Brain pericyte (primary cell): Measurements from ENCODE around the gene OCIAD1.
"Not testable (repeated sequence)": the region's sequence is repeated elsewhere in the genome, so short reads cannot be mapped to it uniquely, and the experiment has no call there.

Experiments used
- DNase-seq: peaks from one replicate; pipeline ENCODE4 v3.0.0-alpha.2; 2012; ENCODE audit warnings: low read depth, low spot score

Gene OCIAD1

DNA sequence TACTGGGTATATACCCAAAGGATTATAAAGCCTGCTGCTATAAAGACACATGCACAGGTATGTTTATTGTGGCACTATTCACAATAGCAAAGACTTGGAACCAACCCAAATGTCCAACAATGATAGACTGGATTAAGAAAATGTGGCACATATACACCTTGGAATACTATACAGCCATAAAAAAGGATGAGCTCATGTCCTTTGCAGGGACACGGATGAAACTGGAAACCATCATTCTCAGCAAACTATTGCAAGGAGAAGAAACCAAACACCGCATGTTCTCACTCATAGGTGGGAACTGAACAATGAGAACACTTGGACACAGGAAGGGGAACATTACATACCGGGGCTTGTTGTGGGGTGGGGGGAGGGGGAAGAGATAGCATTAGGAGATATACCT, 58.9 kb downstream of the OCIAD1 start:
- not testable (repeated sequence) for DNase-seq

DNA sequence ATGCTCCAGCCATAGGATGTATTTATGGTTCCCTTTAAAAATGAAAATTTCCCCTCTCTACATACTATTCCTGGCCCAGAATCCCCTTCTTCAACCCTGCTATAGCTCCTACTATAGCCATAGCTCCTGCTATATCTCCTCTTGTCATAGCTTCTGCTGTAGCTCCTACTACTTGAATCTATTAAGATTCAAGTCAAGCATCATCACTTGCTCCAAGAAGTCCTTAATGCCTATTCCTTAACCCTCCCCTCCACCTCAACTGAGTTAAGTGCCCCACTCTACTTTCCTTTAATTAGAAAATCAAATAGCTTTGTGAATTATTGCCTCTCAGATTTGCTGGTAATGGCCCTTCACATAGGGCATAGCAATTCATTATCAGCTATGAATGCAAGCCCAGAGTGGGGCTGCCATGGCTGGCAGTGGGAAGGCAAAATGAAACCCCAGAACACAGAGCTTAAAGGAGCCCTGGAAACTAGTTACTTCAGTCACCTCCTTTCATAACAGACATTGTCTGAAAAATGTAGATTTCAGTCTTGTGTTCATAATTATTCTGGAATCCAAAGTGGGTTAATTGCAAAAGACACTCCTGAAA, 60.2 kb downstream of the OCIAD1 start:
- no peak for DNase-seq

DNA sequence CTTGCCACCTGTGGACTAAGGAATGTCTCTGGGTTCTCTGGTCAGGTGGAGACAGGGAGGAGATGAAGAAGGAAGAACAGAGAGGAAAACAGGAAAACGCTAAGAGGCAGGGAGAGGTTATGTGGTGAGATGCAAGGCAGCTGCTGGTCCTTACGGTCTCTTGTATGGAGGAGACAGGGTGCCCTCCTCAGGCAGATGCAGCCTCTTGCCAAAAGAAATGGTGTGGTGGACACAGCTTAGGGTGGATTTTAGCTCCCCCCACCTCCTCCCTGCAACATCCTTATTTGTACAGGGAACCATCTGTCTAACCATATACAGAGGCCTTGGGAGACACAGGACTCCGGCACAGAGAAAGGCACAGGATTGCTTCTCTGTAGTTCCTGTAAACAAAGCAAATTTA, 66.0 kb downstream of the OCIAD1 start:
- DNase-seq, result no peak

DNA sequence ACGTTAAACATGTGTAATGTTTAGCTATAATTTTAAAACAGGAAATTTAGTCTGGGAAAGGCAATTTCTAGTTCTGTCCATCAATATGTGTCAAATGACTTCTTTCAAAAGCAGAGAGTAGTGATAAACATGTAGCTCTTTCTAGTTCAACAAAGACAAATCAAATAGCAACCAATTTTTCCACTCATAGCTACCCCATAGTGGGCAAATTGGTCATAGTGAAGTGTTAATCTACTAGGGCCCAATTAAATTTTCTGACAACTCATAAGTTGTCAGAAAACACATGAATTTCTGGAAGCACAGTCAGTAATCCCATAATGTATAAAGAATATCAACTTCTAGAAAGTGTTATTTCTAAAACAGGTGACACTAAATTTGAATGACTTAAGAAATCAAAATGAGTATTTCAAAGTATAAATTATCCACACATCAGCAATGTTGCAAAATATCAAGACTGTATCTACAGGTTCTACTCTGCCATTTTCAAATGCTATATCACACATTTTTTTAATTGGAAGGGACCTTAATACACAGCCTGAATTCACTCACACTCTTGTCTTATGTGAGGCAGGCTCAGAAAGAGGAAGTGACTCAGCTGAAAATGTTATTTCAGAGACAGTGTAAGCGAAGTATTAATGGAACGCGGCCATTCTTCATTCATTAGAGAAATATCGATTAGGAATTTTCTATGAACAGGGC, 68.0 kb downstream of the OCIAD1 start:
- no peak for DNase-seq

- DNase-seq, result no peak
Measured at GRCh38 chr4:48899432-48899749, 68.5 kb downstream of the OCIAD1 start.

DNA sequence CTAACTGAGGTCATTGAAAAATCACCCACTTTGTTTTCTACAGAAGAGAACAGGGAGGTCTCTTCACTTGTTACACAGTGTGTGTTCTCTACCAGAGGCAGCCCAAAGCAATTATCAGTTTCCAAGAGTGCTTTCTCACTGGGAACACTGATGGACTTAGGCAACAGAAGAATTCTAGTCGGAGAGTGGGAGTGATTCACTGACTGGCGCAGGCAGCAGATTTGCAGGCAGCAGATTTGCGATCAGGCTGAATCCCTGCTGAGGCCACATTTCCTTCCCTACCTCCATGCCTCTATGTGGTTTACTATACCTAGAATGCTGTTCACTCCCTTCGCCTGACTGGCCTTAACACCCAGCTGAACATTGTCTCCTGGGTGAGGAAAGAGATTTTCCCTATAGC, 69.1 kb downstream of the OCIAD1 start:
- DNase-seq, result no peak

- no peak for DNase-seq
Measured at GRCh38 chr4:48901196-48901595, 70.3 kb downstream of the OCIAD1 start.

- DNase-seq, result no peak
Measured at GRCh38 chr4:48902266-48902665, 71.4 kb downstream of the OCIAD1 start.

GRCh38 chr4:48904101-48904500, 73.2 kb downstream of the OCIAD1 start:
- DNase-seq, result no peak

DNA sequence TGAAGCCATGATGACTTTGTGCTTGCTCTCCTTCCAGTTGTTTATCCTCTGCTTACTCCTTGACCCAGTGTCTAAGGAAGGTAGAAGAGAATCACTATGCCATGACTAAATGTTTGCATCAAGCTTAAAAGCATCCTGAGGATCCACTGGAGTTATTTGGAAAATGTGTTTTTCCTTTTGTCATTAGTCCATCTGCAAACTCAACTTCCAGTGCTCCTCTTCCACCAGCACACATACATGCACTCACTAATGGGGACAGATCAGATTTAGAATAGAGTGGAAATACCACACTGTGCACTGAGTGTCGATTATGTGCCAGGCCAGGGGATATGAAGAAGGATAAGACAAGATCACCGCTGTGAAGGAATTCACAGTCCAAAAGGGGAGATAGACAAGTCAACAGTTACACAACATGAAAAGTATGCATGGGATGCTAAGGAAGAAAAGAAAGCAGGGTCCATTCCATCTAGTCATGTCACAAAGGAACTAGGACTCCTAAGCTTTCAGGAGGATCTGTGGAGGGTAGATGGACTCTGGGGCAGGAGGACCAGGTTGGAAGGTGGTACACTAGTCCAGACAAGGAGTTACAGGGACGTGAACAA, 73.8 kb downstream of the OCIAD1 start:
- no peak for DNase-seq

DNA sequence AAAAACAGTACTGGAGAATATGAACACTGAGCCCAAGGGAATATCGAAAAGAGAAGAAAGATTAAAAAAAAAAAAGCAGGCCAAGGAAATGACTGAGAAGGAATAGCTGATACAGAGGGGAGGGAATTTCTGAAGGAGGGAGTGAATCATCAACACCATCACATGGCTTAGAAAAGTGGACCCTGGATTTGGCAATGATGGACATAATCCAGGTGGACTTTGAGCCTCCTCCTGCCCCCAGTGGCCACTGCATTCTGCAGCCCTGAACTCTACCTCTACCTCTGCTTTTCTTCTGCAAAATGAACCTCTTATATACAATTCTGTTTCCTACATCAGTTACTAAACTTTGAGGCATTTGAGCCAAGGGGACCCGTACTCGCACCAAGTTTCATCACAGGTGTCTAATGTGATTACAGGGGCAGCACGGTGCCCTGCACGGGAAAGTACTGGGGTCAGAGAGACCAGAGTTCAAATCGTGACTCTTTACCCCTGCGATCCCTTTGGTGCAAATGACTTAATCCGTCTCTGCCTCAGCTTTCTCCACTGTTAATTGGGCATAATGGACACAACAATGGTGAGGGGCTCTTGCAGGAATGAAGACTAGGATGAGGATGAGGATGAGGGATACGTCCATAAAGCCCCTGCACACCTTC, 74.6 kb downstream of the OCIAD1 start:
- no peak for DNase-seq

- no peak for DNase-seq
Measured at GRCh38 chr4:48906206-48907173, 75.6 kb downstream of the OCIAD1 start, which contains the start of gene OCIAD2. TSS of gene OCIAD2 (minus strand) at chr4:48906774. CDS start at chr4:48904549, 2,225 bp downstream.

- no peak for DNase-seq
Measured at GRCh38 chr4:48907706-48908477, 77.0 kb downstream of the OCIAD1 start.

GRCh38 chr4:48908687-48909086, 77.8 kb downstream of the OCIAD1 start:
- DNase-seq, result no peak

DNA sequence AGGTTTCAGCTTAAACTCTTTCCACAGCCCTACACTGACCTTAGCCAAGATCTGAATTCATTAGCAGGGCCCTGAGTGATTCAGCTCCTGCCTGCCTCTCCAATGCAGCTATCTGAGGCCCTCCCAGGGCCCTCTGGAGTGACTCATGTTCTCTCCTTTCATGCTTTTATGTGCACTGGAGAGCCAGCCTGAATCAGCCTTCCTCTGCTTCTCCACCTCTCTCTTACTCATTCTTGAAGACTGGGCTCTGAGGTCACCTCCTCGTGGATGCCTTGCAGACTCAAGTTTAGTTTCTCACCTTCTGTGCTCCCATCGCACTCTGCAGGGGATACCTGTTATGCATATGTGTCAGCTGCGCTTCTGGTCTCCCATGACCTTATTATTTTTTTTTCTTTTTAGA, 78.8 kb downstream of the OCIAD1 start:
- peak; percentile 61 for DNase-seq

DNA sequence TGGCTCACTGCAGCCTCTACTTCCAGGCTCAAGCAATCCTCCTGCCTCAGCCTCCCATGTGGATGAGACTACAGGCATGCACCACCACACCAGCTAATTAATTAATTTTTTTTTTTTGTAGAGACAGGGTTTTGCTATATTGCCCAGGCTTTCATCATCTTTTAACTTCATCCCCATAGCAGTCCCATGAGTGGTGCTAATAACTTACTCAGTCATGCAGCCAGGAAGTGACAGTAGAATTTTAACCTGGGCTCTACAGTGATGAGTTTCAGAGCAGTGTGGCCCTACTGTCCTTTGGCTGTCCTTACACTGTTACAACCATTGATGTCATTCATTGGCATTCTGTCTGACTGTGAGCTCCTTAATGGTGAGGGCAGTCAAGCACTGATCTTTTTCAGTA, 79.6 kb downstream of the OCIAD1 start:
- DNase-seq, result no peak
